A549 (cell line): ENCODE measurements around the gene RNH1. TPM values are rescaled to one million over a fixed set of nuclear protein-coding genes. Genes with fewer than 3 reads are reported as not detected.

ENCODE experiments used
- ATAC-seq, 2 experiments: fragments of 200-7000 bp in 1 of 2; fragments of >200 bp in 1 of 2; cut with Nextera tagmentation in 1 of 2; cut with Tn5 transposase in 1 of 2; 3 replicates each; pipeline versions ENCODE4 v1.8.0 to v1.9.1; 2018 to 2020; ENCODE audit warnings: mild to moderate bottlenecking in 1 of 2, moderate library complexity in 1 of 2
- CTCF ChIA-PET: fragments of 300-600 bp; sonication (Branson Sonifier 250); formaldehyde crosslinking; extraction: SDS; loops from one replicate; lab custom pipeline; 2021; ENCODE audit warnings: antibody characterized with exemption, inconsistent platforms; lab: Yijun Ruan, JAX
- POLR2A ChIA-PET: fragments of 350-600 bp; formaldehyde crosslinking; extraction: SDS; loops from one replicate; lab custom pipeline; 2021; ENCODE audit warnings: antibody characterized with exemption, inconsistent platforms; lab: Yijun Ruan, JAX
- DNase-seq, 2 experiments: peaks; one replicate each; pipeline versions ENCODE4 v3.0.0 to v3.0.0-alpha.2; 2011 to 2016; ENCODE audit warnings: low read depth in 1 of 2, low spot score in 1 of 2
- FAIRE-seq: peaks from 2 replicates; lab custom pipeline; 2011; peaks lifted over from hg19 to GRCh38; lab: Jason Lieb, UNC
- H3K27ac ChIP-seq, 2 experiments: fragments of >200 bp; sonication (Bioruptor Twin); formaldehyde crosslinking; 3 replicates each; pipeline ENCODE4 v1.5.1; 2016 to 2017
- H3K4me1 ChIP-seq: fragments of >200 bp; sonication (Bioruptor Twin); formaldehyde crosslinking; 3 replicates; pipeline ENCODE4 v1.6.1; 2016
- H3K4me2 ChIP-seq: fragments of >200 bp; sonication (Bioruptor Twin); formaldehyde crosslinking; 3 replicates; pipeline ENCODE4 v1.6.1; 2016
- H3K4me3 ChIP-seq: fragments of >200 bp; sonication (Bioruptor Twin); formaldehyde crosslinking; 3 replicates; pipeline ENCODE4 v1.5.1; 2016
- H3K9me3 ChIP-seq: fragments of >200 bp; sonication (Bioruptor Twin); formaldehyde crosslinking; 3 replicates; pipeline ENCODE4 v1.6.1; 2016
- ATOH8 ChIP-seq: fragments of 250-450 bp; sonication (Bioruptor Pico); IDR thresholded peaks from 2 replicates; pipeline ENCODE4 v1.5.0; 2020; ENCODE audit warnings: low read depth, mild to moderate bottlenecking, moderate library complexity
- BHLHE40 ChIP-seq: IDR thresholded peaks from 2 replicates; pipeline ENCODE4 v1.6.1; 2012; ENCODE audit warnings: low read depth, low read length, inconsistent platforms
- CBX2 ChIP-seq: fragments of 200-600 bp; sonication (generic); IDR thresholded peaks from 2 replicates; pipeline ENCODE4 v1.6.1; 2016; ENCODE audit warnings: low read depth, mild to moderate bottlenecking, borderline replicate concordance
- CHD2 ChIP-seq: fragments of 150-350 bp; IDR thresholded peaks from 2 replicates; pipeline ENCODE4 v1.6.1; 2014; ENCODE audit warnings: low read length; ENCODE audit not compliant: partially characterized antibody
- ELK1 ChIP-seq: fragments of 150-350 bp; IDR thresholded peaks from 2 replicates; pipeline ENCODE4 v1.6.1; 2014; ENCODE audit warnings: low read depth, mild to moderate bottlenecking, low read length
- GATA3 ChIP-seq: IDR thresholded peaks from 2 replicates; pipeline ENCODE4 v1.6.1; 2012; ENCODE audit warnings: borderline replicate concordance
- HDAC2 ChIP-seq: fragments of 200-600 bp; sonication (generic); IDR thresholded peaks from 2 replicates; pipeline ENCODE4 v1.6.1; 2016
- HOXA7 ChIP-seq: fragments of 250-450 bp; sonication (Bioruptor Pico); IDR thresholded peaks from 2 replicates; pipeline ENCODE4 v1.5.0; 2020; ENCODE audit warnings: mild to moderate bottlenecking, moderate library complexity
- HOXB5 ChIP-seq: fragments of 250-450 bp; sonication (Bioruptor Pico); IDR thresholded peaks from 2 replicates; pipeline ENCODE4 v1.5.0; 2020; ENCODE audit warnings: mild to moderate bottlenecking, moderate library complexity
- KDM1A ChIP-seq: fragments of 200-600 bp; sonication (generic); IDR thresholded peaks from 2 replicates; pipeline ENCODE4 v1.6.1; 2016; ENCODE audit warnings: low read depth, mild to moderate bottlenecking
- MYC ChIP-seq: IDR thresholded peaks from 2 replicates; pipeline ENCODE4 v1.6.1; 2012; ENCODE audit warnings: mild to moderate bottlenecking, inconsistent platforms, low read length, improper control_type of control experiment, borderline replicate concordance
- PBX3 ChIP-seq: IDR thresholded peaks from 2 replicates; pipeline ENCODE4 v1.6.1; 2012
- POLR2A ChIP-seq: IDR thresholded peaks from 2 replicates; pipeline ENCODE4 v1.6.1; 2012; ENCODE audit warnings: mild to moderate bottlenecking, low read length
- RAD21 ChIP-seq, 2 experiments: fragments of >200 bp in 1 of 2; sonication (Bioruptor Twin) in 1 of 2; formaldehyde crosslinking in 1 of 2; IDR thresholded peaks in 1 of 2; conservative IDR thresholded peaks in 1 of 2; 2 replicates in 1 of 2; 3 replicates in 1 of 2; pipeline ENCODE4 v1.6.1; 2012 to 2018; ENCODE audit warnings: inconsistent platforms in 1 of 2
- RARB ChIP-seq: fragments of 250-450 bp; sonication (Bioruptor Pico); IDR thresholded peaks from 2 replicates; pipeline ENCODE4 v1.8.0; 2021; ENCODE audit warnings: mild to moderate bottlenecking, moderate library complexity
- RFX5 ChIP-seq: fragments of 450-650 bp; IDR thresholded peaks from 2 replicates; pipeline ENCODE4 v1.7.1; 2014; ENCODE audit warnings: antibody characterized with exemption, mild to moderate bottlenecking, moderate library complexity
- RNF2 ChIP-seq: fragments of 200-600 bp; sonication (generic); IDR thresholded peaks from 2 replicates; pipeline ENCODE4 v1.6.1; 2016; ENCODE audit warnings: low read depth, mild to moderate bottlenecking, antibody characterized with exemption, moderate library complexity, borderline replicate concordance
- SMC3 ChIP-seq: fragments of >200 bp; sonication (Bioruptor Twin); formaldehyde crosslinking; IDR thresholded peaks from 3 replicates; pipeline ENCODE4 v1.6.1; 2018; ENCODE audit warnings: inconsistent platforms
- SREBF2 ChIP-seq: fragments of 450-650 bp; IDR thresholded peaks from 2 replicates; pipeline ENCODE4 v1.6.1; 2014; ENCODE audit warnings: mild to moderate bottlenecking, moderate library complexity
- TFCP2L1 ChIP-seq: fragments of 250-450 bp; sonication (Bioruptor Pico); IDR thresholded peaks from 2 replicates; pipeline ENCODE4 v1.5.0; 2021; ENCODE audit warnings: mild to moderate bottlenecking
- ZC3H11A ChIP-seq: fragments of 450-650 bp; IDR thresholded peaks from 2 replicates; pipeline ENCODE4 v1.6.1; 2014; ENCODE audit warnings: antibody characterized with exemption, mild to moderate bottlenecking
- ZSCAN20 ChIP-seq: fragments of 250-450 bp; sonication (Bioruptor Pico); IDR thresholded peaks from 2 replicates; pipeline ENCODE4 v1.8.0; 2022; ENCODE audit warnings: mild to moderate bottlenecking, moderate library complexity
- WGBS: methylation state at CpG from one replicate; pipeline ENCODE4 v1.1.6; 2017; ENCODE audit errors: missing lambda C conversion rate; 5-methylcytosine and 5-hydroxymethylcytosine counted together
- polyA plus RNA-seq, 4 experiments: library from polyadenylated mRNA; depleted of rRNA in 3 of 4; stranded (reverse); fragments of >200 nt; fragmentation: RNase III in 1 of 4; extraction: RNeasy Plus Mini Kit Qiagen cat#74134 plus additional on column Dnase treatment in 1 of 4; gene quantifications; 2 replicates in 3 of 4; 3 replicates in 1 of 4; pipeline ENCODE4 v1.2.3, GENCODE V29; 2011 to 2017
- TF ChIP-seq, protein P1 (sequence below): IDR thresholded peaks from 2 replicates; pipeline ENCODE4 v1.6.1; 2012; ENCODE audit warnings: low read depth, borderline replicate concordance
- TF ChIP-seq, protein P2 (sequence below): fragments of 450-650 bp; IDR thresholded peaks from 2 replicates; pipeline ENCODE4 v1.6.1; 2014; ENCODE audit warnings: antibody characterized with exemption
- TF ChIP-seq, protein P3 (sequence below): fragments of >200 bp; sonication (Bioruptor Twin); formaldehyde crosslinking; IDR thresholded peaks from 2 replicates; pipeline ENCODE4 v1.6.1; 2016

RNH1 gene
- polyA plus RNA-seq, 2 of the 4 experiments (the other 2 are of a cell fraction): 85.8 to 135 TPM

DNA sequence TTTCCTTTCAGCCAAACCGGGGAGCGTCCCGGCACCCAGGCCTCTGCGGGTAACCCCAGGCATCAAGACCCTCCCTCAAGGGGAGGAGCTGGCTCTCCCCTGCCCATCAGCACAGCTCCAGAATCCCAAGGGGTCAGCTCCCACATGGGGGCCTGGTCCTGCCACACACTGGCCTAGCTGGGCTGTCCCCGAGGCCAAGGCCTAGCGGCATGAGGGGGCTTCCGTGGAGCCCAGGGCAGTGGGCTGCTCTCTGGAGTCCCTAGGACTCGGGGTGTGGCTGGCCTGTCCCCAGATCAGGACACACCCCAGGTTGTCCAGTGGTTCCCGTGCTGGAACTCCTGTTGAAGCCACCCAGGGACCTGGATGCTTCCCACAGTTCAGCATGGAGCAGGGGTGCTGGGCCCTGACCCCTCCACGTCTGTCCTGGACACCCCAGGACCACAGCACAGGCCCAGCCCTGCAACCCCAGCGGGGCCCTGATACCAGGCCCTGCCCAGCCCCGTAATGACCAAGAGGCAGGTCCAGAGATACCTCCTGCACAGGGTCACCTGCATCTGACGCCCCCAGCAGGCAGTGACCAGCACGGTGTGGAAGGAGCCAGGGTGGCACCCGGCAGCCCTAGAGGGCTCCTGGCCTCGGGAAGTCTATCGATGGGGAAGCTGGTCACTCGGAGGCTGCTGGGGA lies 22.8 kb upstream of the RNH1 start:
- Histone ChIP-seq H3K4me3 (no peak overlapping the region), H3K27ac (no peak overlapping the region), H3K4me1 (peaks cover 9% of the 10 kb centered on the region), H3K4me2 (no peak overlapping the region), H3K9me3 (no peaks in the 10 kb centered on the region)
- DNase-seq (no peak), FAIRE-seq (no peak), ATAC-seq (no peak)
- ChIA-PET CTCF (interaction anchor here (1.2 kb wide), 1 partner anchor 11 kb away, joined by 5 read pairs; no protein-coding TSS in a partner anchor), POLR2A (no interaction called here)
- TF ChIP-seq POLR2A: no peak
- TF ChIP-seq HOXB5 (CRISPR knock-in tag): no peak
- no peak for TF ChIP-seq GATA3
- no peak for TF ChIP-seq ZSCAN20 (CRISPR knock-in tag)
- TF ChIP-seq HOXA7 (CRISPR knock-in tag): no peak
- no peak for TF ChIP-seq RNF2
- TF ChIP-seq, protein P1, sequence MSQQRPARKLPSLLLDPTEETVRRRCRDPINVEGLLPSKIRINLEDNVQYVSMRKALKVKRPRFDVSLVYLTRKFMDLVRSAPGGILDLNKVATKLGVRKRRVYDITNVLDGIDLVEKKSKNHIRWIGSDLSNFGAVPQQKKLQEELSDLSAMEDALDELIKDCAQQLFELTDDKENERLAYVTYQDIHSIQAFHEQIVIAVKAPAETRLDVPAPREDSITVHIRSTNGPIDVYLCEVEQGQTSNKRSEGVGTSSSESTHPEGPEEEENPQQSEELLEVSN: no peak
- no peak for TF ChIP-seq RAD21 (conservative IDR thresholded peaks at IDR 0.05 in 1 of 2, IDR thresholded peaks at IDR 0.05 in 1 of 2)
- TF ChIP-seq, protein P2, sequence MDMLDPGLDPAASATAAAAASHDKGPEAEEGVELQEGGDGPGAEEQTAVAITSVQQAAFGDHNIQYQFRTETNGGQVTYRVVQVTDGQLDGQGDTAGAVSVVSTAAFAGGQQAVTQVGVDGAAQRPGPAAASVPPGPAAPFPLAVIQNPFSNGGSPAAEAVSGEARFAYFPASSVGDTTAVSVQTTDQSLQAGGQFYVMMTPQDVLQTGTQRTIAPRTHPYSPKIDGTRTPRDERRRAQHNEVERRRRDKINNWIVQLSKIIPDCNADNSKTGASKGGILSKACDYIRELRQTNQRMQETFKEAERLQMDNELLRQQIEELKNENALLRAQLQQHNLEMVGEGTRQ: no peak
- TF ChIP-seq CHD2: no peak
- TF ChIP-seq KDM1A: no peak
- TF ChIP-seq MYC: no peak
- 86% methylated on average over 11 of the region's 18 CpGs for WGBS

DNA sequence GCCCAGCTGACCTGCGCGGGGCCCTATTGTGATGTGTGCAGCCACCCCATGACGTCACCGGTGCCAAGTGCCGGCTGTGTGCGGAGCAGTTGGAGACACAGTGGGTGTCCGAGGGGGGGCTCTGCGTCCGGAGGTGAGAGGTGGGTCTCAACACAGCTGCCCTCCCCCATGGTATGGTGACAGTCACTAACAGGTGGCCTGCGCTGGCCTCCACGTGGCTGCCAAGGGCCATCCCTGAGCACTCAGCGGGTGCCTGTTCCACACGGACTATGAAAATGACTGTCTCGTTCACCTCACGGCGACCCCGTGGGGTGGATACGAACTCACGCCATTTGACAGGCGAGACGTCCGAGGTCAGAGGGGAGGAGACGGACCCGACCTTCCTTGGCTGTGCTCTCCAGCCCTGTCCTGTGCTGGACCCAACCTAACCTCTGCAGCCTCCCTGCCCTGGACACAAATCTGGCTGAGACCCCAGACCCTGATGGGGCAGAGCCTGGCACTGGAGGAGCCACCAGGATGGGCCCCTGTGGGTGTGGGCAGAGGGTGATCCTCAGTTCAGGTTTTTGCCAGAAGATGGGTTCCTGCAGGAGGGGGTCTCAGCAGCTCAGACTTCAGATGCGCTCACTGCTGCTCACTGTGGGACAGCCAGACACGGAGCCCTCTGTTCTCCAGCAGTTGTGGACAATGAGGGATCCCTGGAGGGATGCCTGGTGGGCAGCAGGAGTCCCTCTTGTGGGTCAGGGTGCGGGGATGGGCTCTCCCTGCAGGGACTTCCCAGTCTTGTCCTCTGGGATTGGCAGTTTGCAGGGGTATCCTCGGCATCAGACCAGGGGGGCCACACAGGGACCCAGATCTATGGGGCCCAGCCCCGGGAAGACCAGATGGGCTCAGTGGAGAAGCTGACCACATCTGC lies 22.0 kb upstream of the RNH1 start:
- Histone ChIP-seq H3K9me3 (no peaks in the 10 kb centered on the region), H3K4me3 (no peak overlapping the region), H3K4me1 (peaks cover 4% of the 10 kb centered on the region), H3K4me2 (no peak overlapping the region), H3K27ac (no peak overlapping the region)
- ChIA-PET POLR2A (no interaction called here), CTCF (interaction anchor here (1.2 to 2.5 kb wide), 2 partner anchors 10 kb away, joined by 5 to 6 read pairs; no protein-coding TSS in a partner anchor)
- TF ChIP-seq, protein P3, sequence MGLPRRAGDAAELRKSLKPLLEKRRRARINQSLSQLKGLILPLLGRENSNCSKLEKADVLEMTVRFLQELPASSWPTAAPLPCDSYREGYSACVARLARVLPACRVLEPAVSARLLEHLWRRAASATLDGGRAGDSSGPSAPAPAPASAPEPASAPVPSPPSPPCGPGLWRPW: no peak
- TF ChIP-seq RFX5: no peak
- TF ChIP-seq TFCP2L1 (CRISPR knock-in tag): no peak
- no peak for TF ChIP-seq PBX3
- no peak for TF ChIP-seq SREBF2
- TF ChIP-seq HDAC2: no peak
- no peak for TF ChIP-seq RARB (CRISPR knock-in tag)
- TF ChIP-seq POLR2A: no peak
- no peak for TF ChIP-seq ZC3H11A
- TF ChIP-seq ELK1: no peak
- TF ChIP-seq ATOH8 (CRISPR knock-in tag): no peak
- no peak for TF ChIP-seq BHLHE40
- no peak for TF ChIP-seq CBX2
- no peak for TF ChIP-seq SMC3
- ATAC-seq (peak in 1 of 2 experiments; percentile 7; a peak in 2 of 6 replicates), FAIRE-seq (no peak), DNase-seq (no peak)
- WGBS: 81% methylated on average over 23 of the region's 29 CpGs
